Lower leg skin (tissue), 3 donors: Measurements from ENCODE around the gene FHL2.

ENCODE experiments used
- CTCF ChIP-seq, 3 donors: fragments of 450-650 bp; IDR thresholded peaks; one replicate each; pipeline ENCODE4 v1.5.1; 2016; ENCODE audit warnings: antibody characterized with exemption in 3 of 3, mild to moderate bottlenecking in 3 of 3, moderate library complexity in 2 of 3
- POLR2A ChIP-seq, 2 donors: fragments of 450-650 bp; IDR thresholded peaks; one replicate each; pipeline ENCODE4 v1.6.1; 2016 to 2017; ENCODE audit warnings: antibody characterized with exemption in 2 of 2, mild to moderate bottlenecking in 1 of 2, moderate library complexity in 1 of 2

DNA sequence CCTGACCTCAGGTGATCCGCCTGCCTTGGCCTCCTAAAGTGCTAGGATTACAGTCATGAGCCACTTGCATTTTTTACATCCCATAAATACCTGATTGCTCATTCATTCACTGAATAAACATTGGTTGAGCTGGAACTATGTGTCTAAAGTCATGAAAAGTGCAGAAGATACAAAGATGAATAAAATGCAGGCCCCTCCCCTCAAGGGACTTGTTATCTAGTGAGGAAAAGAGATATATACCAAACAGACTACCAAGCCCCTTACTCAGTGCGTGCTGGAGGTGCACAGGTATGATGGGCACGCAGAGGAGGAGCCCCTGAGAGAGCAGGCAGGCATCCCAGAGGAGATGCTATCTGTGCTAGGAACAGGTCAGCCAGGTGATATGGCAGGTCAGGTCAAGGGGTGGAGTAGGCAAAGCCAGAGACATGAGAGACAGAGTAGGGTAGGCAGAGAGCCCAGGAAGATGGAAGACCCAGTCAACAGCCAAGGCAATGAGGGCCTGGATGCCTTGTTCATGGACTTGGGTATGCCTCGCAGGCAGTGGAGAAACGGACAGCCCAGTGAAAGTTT is 7.7 kb downstream of the FHL2 start:
- TF ChIP-seq CTCF (IDR thresholded peaks at IDR 0.05) (no peak), POLR2A (IDR thresholded peaks at IDR 0.05) (no peak)
